ENCODE data around the gene PCDHGA4. TPM values are rescaled to one million over a fixed set of nuclear protein-coding genes. Genes with fewer than 3 reads are reported as not detected.

The PCDHGA4 gene
- 0.07 to 0.17 TPM (median 0.16 TPM) in 5 replicates for total RNA-seq (2022; extraction: Qiagen RNA extraction)

GRCh38 chr5:141354900-141355469 lies at the start of gene PCDHGA4:
Gene PCDHGA4, plus strand, starts transcription at chr5:141355021. Its CDS starts 87 bp downstream, at chr5:141355108.

GRCh38 chr5:141320225-141321169 lies 34.3 kb upstream of the PCDHGA4 start, which contains the start of gene TAF7:
Gene TAF7, minus strand, starts transcription at chr5:141320784. Its CDS starts 740 bp downstream, at chr5:141320044.

GRCh38 chr5:141330299-141331080 lies 24.3 kb upstream of the PCDHGA4 start, which contains the start of gene PCDHGA1:
Gene PCDHGA1, plus strand, starts transcription at chr5:141330514.

GRCh38 chr5:141338538-141339306 lies 16.1 kb upstream of the PCDHGA4 start, which contains the start of gene PCDHGA2:
Gene PCDHGA2, plus strand, starts transcription at chr5:141338760.

GRCh38 chr5:141343242-141343952 lies 11.4 kb upstream of the PCDHGA4 start, which contains the start of gene PCDHGA3:
Gene PCDHGA3, plus strand, starts transcription at chr5:141343829. Its CDS starts 205 bp downstream, at chr5:141344034.

GRCh38 chr5:141349917-141350619 lies 4.8 kb upstream of the PCDHGA4 start, which contains the start of gene PCDHGB1:
Gene PCDHGB1, plus strand, starts transcription at chr5:141350099. Its CDS starts 162 bp downstream, at chr5:141350261.

GRCh38 chr5:141359790-141360426 lies 5.1 kb downstream of the PCDHGA4 start, which contains the start of gene PCDHGB2:
Gene PCDHGB2, plus strand, starts transcription at chr5:141359994. Its CDS starts 142 bp downstream, at chr5:141360136.

GRCh38 chr5:141363952-141364660 lies 9.3 kb downstream of the PCDHGA4 start, which contains the start of gene PCDHGA5:
Gene PCDHGA5, plus strand, starts transcription at chr5:141364162. Its CDS starts 169 bp downstream, at chr5:141364331.

GRCh38 chr5:141369994-141370848 lies 15.4 kb downstream of the PCDHGA4 start, which contains the start of gene PCDHGB3:
Gene PCDHGB3, plus strand, starts transcription at chr5:141370242. Its CDS starts 153 bp downstream, at chr5:141370395.

GRCh38 chr5:141373673-141374317 lies 19.0 kb downstream of the PCDHGA4 start, which contains the start of gene PCDHGA6:
Gene PCDHGA6, plus strand, starts transcription at chr5:141373891. Its CDS starts 193 bp downstream, at chr5:141374084.

GRCh38 chr5:141382469-141383294 lies 27.9 kb downstream of the PCDHGA4 start, which contains the start of gene PCDHGA7:
Gene PCDHGA7, plus strand, starts transcription at chr5:141382742. Its CDS starts 158 bp downstream, at chr5:141382900.

GRCh38 chr5:141387557-141388311 lies 32.9 kb downstream of the PCDHGA4 start, which contains the start of gene PCDHGB4:
Gene PCDHGB4, plus strand, starts transcription at chr5:141387698. Its CDS starts 187 bp downstream, at chr5:141387885.

GRCh38 chr5:141392429-141393198 lies 37.8 kb downstream of the PCDHGA4 start, which contains the start of gene PCDHGA8:
Gene PCDHGA8, plus strand, starts transcription at chr5:141392633. Its CDS starts 181 bp downstream, at chr5:141392814.

Data from A549 treated with CORT108297 at 1 μM for 4 hours (cell line).